Measurements from ENCODE around the gene GPR156. TPM values are rescaled to one million over a fixed set of nuclear protein-coding genes. Genes with fewer than 3 reads are reported as not detected.

The GPR156 gene
- total RNA-seq, 1 experiment from 2014 or later: 0.15 TPM

DNA sequence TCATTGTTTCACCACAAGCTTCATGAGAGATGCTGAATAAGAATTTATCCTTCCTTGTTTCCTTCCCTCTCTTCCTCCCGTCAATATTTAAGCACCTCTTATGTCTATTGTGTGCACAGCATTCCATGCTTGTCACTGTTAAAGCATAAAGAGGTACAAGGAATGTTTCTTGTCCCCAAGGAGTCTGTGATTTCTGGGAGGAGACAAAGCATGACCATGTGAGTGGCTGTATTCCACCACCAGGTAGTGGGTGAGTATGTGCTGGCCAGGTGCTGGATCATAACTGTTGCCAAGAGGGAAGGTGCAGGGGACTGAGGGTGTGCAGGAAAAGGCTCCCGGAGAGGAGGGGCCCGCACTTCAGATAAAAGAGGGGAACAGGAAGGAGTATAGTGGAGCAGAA is 127.9 kb downstream of the GPR156 start:
- TF ChIP-seq, protein P1, sequence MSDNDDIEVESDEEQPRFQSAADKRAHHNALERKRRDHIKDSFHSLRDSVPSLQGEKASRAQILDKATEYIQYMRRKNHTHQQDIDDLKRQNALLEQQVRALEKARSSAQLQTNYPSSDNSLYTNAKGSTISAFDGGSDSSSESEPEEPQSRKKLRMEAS (IDR thresholded peaks at IDR 0.05): no peak
- no peak for TF ChIP-seq POLR2A (IDR thresholded peaks at IDR 0.05; ENCODE audit: borderline replicate concordance, extremely low read depth, insufficient read depth, insufficient read length)
- no peak for TF ChIP-seq ZFX (IDR thresholded peaks at IDR 0.05)
- no peak for TF ChIP-seq SP1 (IDR thresholded peaks at IDR 0.05; ENCODE audit: low read depth)
- no peak for TF ChIP-seq EZH2 (IDR thresholded peaks at IDR 0.05)
- TF ChIP-seq FOSL1 (IDR thresholded peaks at IDR 0.05; ENCODE audit: low read depth): no peak
- TF ChIP-seq ELF1 (IDR thresholded peaks at IDR 0.05; ENCODE audit: borderline replicate concordance, low read depth): no peak
- no peak for TF ChIP-seq SIN3A (IDR thresholded peaks at IDR 0.05; ENCODE audit: low read depth)
- TF ChIP-seq JUND (IDR thresholded peaks at IDR 0.05): no peak
- TF ChIP-seq, protein P2, sequence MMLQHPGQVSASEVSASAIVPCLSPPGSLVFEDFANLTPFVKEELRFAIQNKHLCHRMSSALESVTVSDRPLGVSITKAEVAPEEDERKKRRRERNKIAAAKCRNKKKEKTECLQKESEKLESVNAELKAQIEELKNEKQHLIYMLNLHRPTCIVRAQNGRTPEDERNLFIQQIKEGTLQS (IDR thresholded peaks at IDR 0.05): no peak
- TF ChIP-seq CBX3 (IDR thresholded peaks at IDR 0.05; ENCODE audit: low read depth): no peak
- TF ChIP-seq, protein P3, sequence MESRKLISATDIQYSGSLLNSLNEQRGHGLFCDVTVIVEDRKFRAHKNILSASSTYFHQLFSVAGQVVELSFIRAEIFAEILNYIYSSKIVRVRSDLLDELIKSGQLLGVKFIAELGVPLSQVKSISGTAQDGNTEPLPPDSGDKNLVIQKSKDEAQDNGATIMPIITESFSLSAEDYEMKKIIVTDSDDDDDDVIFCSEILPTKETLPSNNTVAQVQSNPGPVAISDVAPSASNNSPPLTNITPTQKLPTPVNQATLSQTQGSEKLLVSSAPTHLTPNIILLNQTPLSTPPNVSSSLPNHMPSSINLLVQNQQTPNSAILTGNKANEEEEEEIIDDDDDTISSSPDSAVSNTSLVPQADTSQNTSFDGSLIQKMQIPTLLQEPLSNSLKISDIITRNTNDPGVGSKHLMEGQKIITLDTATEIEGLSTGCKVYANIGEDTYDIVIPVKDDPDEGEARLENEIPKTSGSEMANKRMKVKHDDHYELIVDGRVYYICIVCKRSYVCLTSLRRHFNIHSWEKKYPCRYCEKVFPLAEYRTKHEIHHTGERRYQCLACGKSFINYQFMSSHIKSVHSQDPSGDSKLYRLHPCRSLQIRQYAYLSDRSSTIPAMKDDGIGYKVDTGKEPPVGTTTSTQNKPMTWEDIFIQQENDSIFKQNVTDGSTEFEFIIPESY (IDR thresholded peaks at IDR 0.05; ENCODE audit: extremely low read depth, insufficient replicate concordance, low read length): no peak
- TF ChIP-seq, protein P4, sequence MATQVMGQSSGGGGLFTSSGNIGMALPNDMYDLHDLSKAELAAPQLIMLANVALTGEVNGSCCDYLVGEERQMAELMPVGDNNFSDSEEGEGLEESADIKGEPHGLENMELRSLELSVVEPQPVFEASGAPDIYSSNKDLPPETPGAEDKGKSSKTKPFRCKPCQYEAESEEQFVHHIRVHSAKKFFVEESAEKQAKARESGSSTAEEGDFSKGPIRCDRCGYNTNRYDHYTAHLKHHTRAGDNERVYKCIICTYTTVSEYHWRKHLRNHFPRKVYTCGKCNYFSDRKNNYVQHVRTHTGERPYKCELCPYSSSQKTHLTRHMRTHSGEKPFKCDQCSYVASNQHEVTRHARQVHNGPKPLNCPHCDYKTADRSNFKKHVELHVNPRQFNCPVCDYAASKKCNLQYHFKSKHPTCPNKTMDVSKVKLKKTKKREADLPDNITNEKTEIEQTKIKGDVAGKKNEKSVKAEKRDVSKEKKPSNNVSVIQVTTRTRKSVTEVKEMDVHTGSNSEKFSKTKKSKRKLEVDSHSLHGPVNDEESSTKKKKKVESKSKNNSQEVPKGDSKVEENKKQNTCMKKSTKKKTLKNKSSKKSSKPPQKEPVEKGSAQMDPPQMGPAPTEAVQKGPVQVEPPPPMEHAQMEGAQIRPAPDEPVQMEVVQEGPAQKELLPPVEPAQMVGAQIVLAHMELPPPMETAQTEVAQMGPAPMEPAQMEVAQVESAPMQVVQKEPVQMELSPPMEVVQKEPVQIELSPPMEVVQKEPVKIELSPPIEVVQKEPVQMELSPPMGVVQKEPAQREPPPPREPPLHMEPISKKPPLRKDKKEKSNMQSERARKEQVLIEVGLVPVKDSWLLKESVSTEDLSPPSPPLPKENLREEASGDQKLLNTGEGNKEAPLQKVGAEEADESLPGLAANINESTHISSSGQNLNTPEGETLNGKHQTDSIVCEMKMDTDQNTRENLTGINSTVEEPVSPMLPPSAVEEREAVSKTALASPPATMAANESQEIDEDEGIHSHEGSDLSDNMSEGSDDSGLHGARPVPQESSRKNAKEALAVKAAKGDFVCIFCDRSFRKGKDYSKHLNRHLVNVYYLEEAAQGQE (IDR thresholded peaks at IDR 0.05; ENCODE audit: low read depth): no peak
- TF ChIP-seq ZNF274 (IDR thresholded peaks at IDR 0.05; ENCODE audit: low read depth, low read length): no peak
- TF ChIP-seq TCF7L2 (IDR thresholded peaks at IDR 0.05; ENCODE audit: borderline replicate concordance, extremely low read depth, insufficient read depth, insufficient read length): no peak
- TF ChIP-seq RAD21 (IDR thresholded peaks at IDR 0.05; ENCODE audit: low read depth): no peak
- no peak for TF ChIP-seq SRF (IDR thresholded peaks at IDR 0.05; ENCODE audit: low read depth)
- TF ChIP-seq POLR2AphosphoS5 (IDR thresholded peaks at IDR 0.05; ENCODE audit: low read depth, low read length): no peak
- CTCF ChIA-PET: no interaction called here
- RAD21 ChIA-PET (ENCODE audit: low non-redundant PET in 1 of 2, low total read pairs in 2 of 2, uncharacterized antibody in 2 of 2, unreplicated experiment in 2 of 2): no interaction called here
- Histone ChIP-seq H3K4me1 (ENCODE audit: control insufficient read depth in 1 of 2, insufficient read depth in 2 of 2, low read length in 2 of 2) (peaks cover 0 to 5% of the 10 kb centered on the region in 2 experiments; a peak in 1 of 4 replicates), H2AFZ (ENCODE audit: low read depth, low read length, poor library complexity, severe bottlenecking) (no peak overlapping the region), H3K9me3 (ENCODE audit: control insufficient read depth in 1 of 2, insufficient read depth in 1 of 2, low read depth in 1 of 2, low read length in 2 of 2) (peaks cover 10 to 13% of the 10 kb centered on the region in 2 experiments; a peak in 2 of 4 replicates), H3K9me2 (ENCODE audit: insufficient read depth) (no peaks in the 10 kb centered on the region), H3K36me3 (ENCODE audit: control insufficient read depth in 1 of 2, insufficient read depth in 2 of 2, low read length in 2 of 2) (no peaks in the 10 kb centered on the region), H3K4me2 (ENCODE audit: low read length) (no peak overlapping the region), H3K4me3 (replicated peaks in 1 of 2; ENCODE audit: low read depth in 1 of 2, low read length in 2 of 2) (no peak overlapping the region), H3K27me3 (ENCODE audit: insufficient read depth, low read length) (peaks cover 4% of the 10 kb centered on the region; the same call in 1 of the 2 replicates), H4K20me1 (ENCODE audit: insufficient read depth) (no peaks in the 10 kb centered on the region), H3K27ac (ENCODE audit: low read depth, low read length) (no peak overlapping the region), H3K9ac (ENCODE audit: low read length) (no peak overlapping the region), H3K79me2 (ENCODE audit: insufficient read depth, low read length) (no peaks in the 10 kb centered on the region)
- no TSS peak for BruUV-seq (replicated peaks)
- intact Hi-C loops (cut with micrococcal nuclease): no loop called here
- no peak for DNase-seq (ENCODE audit: low read depth, low spot score)
- POLR2A ChIA-PET: no interaction called here
- no peak for ATAC-seq
